ENCODE measurements around the gene CENPP.
A peak's percentile ranks its signal among the peaks of the same experiment; 100 is the strongest.

GRCh38 chr9:92506184-92506857 is 180.6 kb downstream of the CENPP start:
- peak; percentile 12 to 63 (median 15) for TF ChIP-seq POLR2AphosphoS5 (IDR thresholded peaks at IDR 0.05)
- TF ChIP-seq CTCF (IDR thresholded peaks at IDR 0.05), result no peak
- no peak for TF ChIP-seq POLR2A (IDR thresholded peaks at IDR 0.05)
- no peak for TF ChIP-seq EP300 (IDR thresholded peaks at IDR 0.05; ENCODE audit: low read depth)

Data from transverse colon (tissue), 4 donors.